ENCODE results near the gene PEA15. TPM values are rescaled to one million over a fixed set of nuclear protein-coding genes. Genes with fewer than 3 reads are reported as not detected.

Gene PEA15
- total RNA-seq, 1 experiment from 2014 or later = 44.0 TPM

- no peaks in the 10 kb centered on the region for H4K20me1 ChIP-seq (ENCODE audit: insufficient read depth)
- no peak overlapping the region for H3K4me2 ChIP-seq (ENCODE audit: low read length)
- BruUV-seq (replicated peaks) = no TSS peak
- no peak overlapping the region for H3K27ac ChIP-seq (ENCODE audit: low read depth, low read length)
- peaks cover 7% of the 10 kb centered on the region; the same call in 1 of the 2 replicates for H3K79me2 ChIP-seq (ENCODE audit: insufficient read depth, low read length)
- H3K9me2 ChIP-seq (ENCODE audit: insufficient read depth) = no peaks in the 10 kb centered on the region
- H3K36me3 ChIP-seq (ENCODE audit: control insufficient read depth in 1 of 2, insufficient read depth in 2 of 2, low read length in 2 of 2) = peaks cover 31 to 33% of the 10 kb centered on the region in 2 experiments; a peak in 3 of 4 replicates
- H3K27me3 ChIP-seq (ENCODE audit: insufficient read depth, low read length) = no peaks in the 10 kb centered on the region
- intact Hi-C loops (cut with micrococcal nuclease) = no loop called here
- ChIA-PET RAD21 (ENCODE audit: low non-redundant PET in 1 of 2, low total read pairs in 2 of 2, uncharacterized antibody in 2 of 2, unreplicated experiment in 2 of 2) (no interaction called here), POLR2A (no interaction called here), CTCF (interaction anchor here (1.6 kb wide), 2 partner anchors 14 to 45 kb away, joined by 3 to 6 read pairs; no protein-coding TSS in a partner anchor)
- H3K9me3 ChIP-seq (ENCODE audit: control insufficient read depth in 1 of 2, insufficient read depth in 1 of 2, low read depth in 1 of 2, low read length in 2 of 2) = no peaks in the 10 kb centered on the region
- no peak for TF ChIP-seq EZH2 (IDR thresholded peaks at IDR 0.05)
- TF ChIP-seq EGR1 (IDR thresholded peaks at IDR 0.05; ENCODE audit: low read depth) = no peak
- no peak for TF ChIP-seq EZH2phosphoT487 (IDR thresholded peaks at IDR 0.05; ENCODE audit: borderline replicate concordance)
- TF ChIP-seq ZFX (IDR thresholded peaks at IDR 0.05) = no peak
- TF ChIP-seq, protein P1, sequence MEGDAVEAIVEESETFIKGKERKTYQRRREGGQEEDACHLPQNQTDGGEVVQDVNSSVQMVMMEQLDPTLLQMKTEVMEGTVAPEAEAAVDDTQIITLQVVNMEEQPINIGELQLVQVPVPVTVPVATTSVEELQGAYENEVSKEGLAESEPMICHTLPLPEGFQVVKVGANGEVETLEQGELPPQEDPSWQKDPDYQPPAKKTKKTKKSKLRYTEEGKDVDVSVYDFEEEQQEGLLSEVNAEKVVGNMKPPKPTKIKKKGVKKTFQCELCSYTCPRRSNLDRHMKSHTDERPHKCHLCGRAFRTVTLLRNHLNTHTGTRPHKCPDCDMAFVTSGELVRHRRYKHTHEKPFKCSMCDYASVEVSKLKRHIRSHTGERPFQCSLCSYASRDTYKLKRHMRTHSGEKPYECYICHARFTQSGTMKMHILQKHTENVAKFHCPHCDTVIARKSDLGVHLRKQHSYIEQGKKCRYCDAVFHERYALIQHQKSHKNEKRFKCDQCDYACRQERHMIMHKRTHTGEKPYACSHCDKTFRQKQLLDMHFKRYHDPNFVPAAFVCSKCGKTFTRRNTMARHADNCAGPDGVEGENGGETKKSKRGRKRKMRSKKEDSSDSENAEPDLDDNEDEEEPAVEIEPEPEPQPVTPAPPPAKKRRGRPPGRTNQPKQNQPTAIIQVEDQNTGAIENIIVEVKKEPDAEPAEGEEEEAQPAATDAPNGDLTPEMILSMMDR (IDR thresholded peaks at IDR 0.05 in 2 of 3, conservative IDR thresholded peaks at IDR 0.05 in 1 of 3; ENCODE audit: borderline replicate concordance in 1 of 3, insufficient read depth in 1 of 3, low read depth in 2 of 3, low read length in 2 of 3) = no peak
- no peak for TF ChIP-seq TCF7L2 (IDR thresholded peaks at IDR 0.05; ENCODE audit: borderline replicate concordance, extremely low read depth, insufficient read depth, insufficient read length)
- no peak for TF ChIP-seq RAD21 (IDR thresholded peaks at IDR 0.05; ENCODE audit: low read depth)
- no peak for TF ChIP-seq YY1 (IDR thresholded peaks at IDR 0.05; ENCODE audit: extremely low read depth, insufficient replicate concordance, low read depth, low read length)
- TF ChIP-seq, protein P2, sequence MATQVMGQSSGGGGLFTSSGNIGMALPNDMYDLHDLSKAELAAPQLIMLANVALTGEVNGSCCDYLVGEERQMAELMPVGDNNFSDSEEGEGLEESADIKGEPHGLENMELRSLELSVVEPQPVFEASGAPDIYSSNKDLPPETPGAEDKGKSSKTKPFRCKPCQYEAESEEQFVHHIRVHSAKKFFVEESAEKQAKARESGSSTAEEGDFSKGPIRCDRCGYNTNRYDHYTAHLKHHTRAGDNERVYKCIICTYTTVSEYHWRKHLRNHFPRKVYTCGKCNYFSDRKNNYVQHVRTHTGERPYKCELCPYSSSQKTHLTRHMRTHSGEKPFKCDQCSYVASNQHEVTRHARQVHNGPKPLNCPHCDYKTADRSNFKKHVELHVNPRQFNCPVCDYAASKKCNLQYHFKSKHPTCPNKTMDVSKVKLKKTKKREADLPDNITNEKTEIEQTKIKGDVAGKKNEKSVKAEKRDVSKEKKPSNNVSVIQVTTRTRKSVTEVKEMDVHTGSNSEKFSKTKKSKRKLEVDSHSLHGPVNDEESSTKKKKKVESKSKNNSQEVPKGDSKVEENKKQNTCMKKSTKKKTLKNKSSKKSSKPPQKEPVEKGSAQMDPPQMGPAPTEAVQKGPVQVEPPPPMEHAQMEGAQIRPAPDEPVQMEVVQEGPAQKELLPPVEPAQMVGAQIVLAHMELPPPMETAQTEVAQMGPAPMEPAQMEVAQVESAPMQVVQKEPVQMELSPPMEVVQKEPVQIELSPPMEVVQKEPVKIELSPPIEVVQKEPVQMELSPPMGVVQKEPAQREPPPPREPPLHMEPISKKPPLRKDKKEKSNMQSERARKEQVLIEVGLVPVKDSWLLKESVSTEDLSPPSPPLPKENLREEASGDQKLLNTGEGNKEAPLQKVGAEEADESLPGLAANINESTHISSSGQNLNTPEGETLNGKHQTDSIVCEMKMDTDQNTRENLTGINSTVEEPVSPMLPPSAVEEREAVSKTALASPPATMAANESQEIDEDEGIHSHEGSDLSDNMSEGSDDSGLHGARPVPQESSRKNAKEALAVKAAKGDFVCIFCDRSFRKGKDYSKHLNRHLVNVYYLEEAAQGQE (IDR thresholded peaks at IDR 0.05; ENCODE audit: low read depth) = no peak
- no peak for TF ChIP-seq ELF1 (IDR thresholded peaks at IDR 0.05; ENCODE audit: borderline replicate concordance, low read depth)
- TF ChIP-seq, protein P3, sequence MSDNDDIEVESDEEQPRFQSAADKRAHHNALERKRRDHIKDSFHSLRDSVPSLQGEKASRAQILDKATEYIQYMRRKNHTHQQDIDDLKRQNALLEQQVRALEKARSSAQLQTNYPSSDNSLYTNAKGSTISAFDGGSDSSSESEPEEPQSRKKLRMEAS (IDR thresholded peaks at IDR 0.05) = no peak
- TF ChIP-seq, protein P4, sequence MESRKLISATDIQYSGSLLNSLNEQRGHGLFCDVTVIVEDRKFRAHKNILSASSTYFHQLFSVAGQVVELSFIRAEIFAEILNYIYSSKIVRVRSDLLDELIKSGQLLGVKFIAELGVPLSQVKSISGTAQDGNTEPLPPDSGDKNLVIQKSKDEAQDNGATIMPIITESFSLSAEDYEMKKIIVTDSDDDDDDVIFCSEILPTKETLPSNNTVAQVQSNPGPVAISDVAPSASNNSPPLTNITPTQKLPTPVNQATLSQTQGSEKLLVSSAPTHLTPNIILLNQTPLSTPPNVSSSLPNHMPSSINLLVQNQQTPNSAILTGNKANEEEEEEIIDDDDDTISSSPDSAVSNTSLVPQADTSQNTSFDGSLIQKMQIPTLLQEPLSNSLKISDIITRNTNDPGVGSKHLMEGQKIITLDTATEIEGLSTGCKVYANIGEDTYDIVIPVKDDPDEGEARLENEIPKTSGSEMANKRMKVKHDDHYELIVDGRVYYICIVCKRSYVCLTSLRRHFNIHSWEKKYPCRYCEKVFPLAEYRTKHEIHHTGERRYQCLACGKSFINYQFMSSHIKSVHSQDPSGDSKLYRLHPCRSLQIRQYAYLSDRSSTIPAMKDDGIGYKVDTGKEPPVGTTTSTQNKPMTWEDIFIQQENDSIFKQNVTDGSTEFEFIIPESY (IDR thresholded peaks at IDR 0.05; ENCODE audit: extremely low read depth, insufficient replicate concordance, low read length) = no peak
- TF ChIP-seq FOSL1 (IDR thresholded peaks at IDR 0.05; ENCODE audit: low read depth) = no peak
- TF ChIP-seq, protein P5, sequence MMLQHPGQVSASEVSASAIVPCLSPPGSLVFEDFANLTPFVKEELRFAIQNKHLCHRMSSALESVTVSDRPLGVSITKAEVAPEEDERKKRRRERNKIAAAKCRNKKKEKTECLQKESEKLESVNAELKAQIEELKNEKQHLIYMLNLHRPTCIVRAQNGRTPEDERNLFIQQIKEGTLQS (IDR thresholded peaks at IDR 0.05) = no peak
- no peak for TF ChIP-seq POLR2A (IDR thresholded peaks at IDR 0.05; ENCODE audit: borderline replicate concordance, extremely low read depth, insufficient read depth, insufficient read length)
- TF ChIP-seq SP1 (IDR thresholded peaks at IDR 0.05; ENCODE audit: low read depth) = no peak
- no peak for TF ChIP-seq SRF (IDR thresholded peaks at IDR 0.05; ENCODE audit: low read depth)
- TF ChIP-seq SIN3A (IDR thresholded peaks at IDR 0.05; ENCODE audit: low read depth) = no peak
- H2AFZ ChIP-seq (ENCODE audit: low read depth, low read length, poor library complexity, severe bottlenecking) = no peak overlapping the region
- no peak overlapping the region for H3K4me3 ChIP-seq (replicated peaks in 1 of 2; ENCODE audit: low read depth in 1 of 2, low read length in 2 of 2)
- H3K9ac ChIP-seq (ENCODE audit: low read length) = no peak overlapping the region
- DNase-seq (ENCODE audit: low read depth, low spot score) = no peak
- no peaks in the 10 kb centered on the region for H3K4me1 ChIP-seq (ENCODE audit: control insufficient read depth in 1 of 2, insufficient read depth in 2 of 2, low read length in 2 of 2)
- ATAC-seq = no peak
Measured at GRCh38 chr1:160238408-160238807, 33.2 kb downstream of the PEA15 start.
